ENCODE data around the gene ZNF841.

The ZNF841 gene

GRCh38 chr19:52022193-52022592 lies 73.4 kb downstream of the ZNF841 start:
- H3K9ac ChIP-seq (ENCODE audit: low read depth, low read length): no peak overlapping the region
- H3K27ac ChIP-seq (ENCODE audit: low read depth, low read length): no peak overlapping the region
- 96% methylated on average over 14 of the region's 15 CpGs for WGBS
- H3K9me3 ChIP-seq (ENCODE audit: insufficient read depth, low read depth, low read length): peaks cover 21% of the 10 kb centered on the region; the same call in 1 of the 2 replicates
- H3K27me3 ChIP-seq (ENCODE audit: insufficient read depth, low read length): no peaks in the 10 kb centered on the region
- no peaks in the 10 kb centered on the region for H3K4me1 ChIP-seq (ENCODE audit: insufficient read depth, low read length)
- H3K4me3 ChIP-seq (ENCODE audit: low read length): no peak overlapping the region
- H3K36me3 ChIP-seq (ENCODE audit: insufficient read depth, low read length): peaks cover 86% of the 10 kb centered on the region

GRCh38 chr19:52020506-52020905 lies 75.1 kb downstream of the ZNF841 start:
- Histone ChIP-seq H3K27ac (ENCODE audit: low read depth, low read length) (no peak overlapping the region), H3K4me1 (ENCODE audit: insufficient read depth, low read length) (no peaks in the 10 kb centered on the region), H3K9me3 (ENCODE audit: insufficient read depth, low read depth, low read length) (peaks cover 21% of the 10 kb centered on the region; the same call in 1 of the 2 replicates), H3K9ac (ENCODE audit: low read depth, low read length) (no peak overlapping the region), H3K36me3 (ENCODE audit: insufficient read depth, low read length) (peaks cover 98% of the 10 kb centered on the region), H3K27me3 (ENCODE audit: insufficient read depth, low read length) (no peaks in the 10 kb centered on the region), H3K4me3 (ENCODE audit: low read length) (no peak overlapping the region)
- WGBS: 98% methylated on average over 4 of the region's 4 CpGs

Measured in HUES64 (cell line).